Measurements from ENCODE around the gene ANKRD34A.

ANKRD34A gene

GRCh38 chr1:146007489-146008133 lies 43.2 kb upstream of the ANKRD34A start:
- Histone ChIP-seq H3K79me2 (ENCODE audit: insufficient read depth, low read depth) (no peaks in the 10 kb centered on the region), H3K4me3 (IDR thresholded peaks at IDR 0.05; ENCODE audit: insufficient read depth, low read depth, low read length) (no peak overlapping the region), H2AFZ (ENCODE audit: low read depth) (peak overlapping the region; percentile 63; the same call in 1 of the 2 replicates), H4K20me1 (ENCODE audit: insufficient read depth) (no peaks in the 10 kb centered on the region), H3K9ac (no peak overlapping the region), H3K27me3 (ENCODE audit: insufficient read depth, low read depth) (no peaks in the 10 kb centered on the region), H3K27ac (no peak overlapping the region), H3K36me3 (ENCODE audit: insufficient read depth) (no peaks in the 10 kb centered on the region), H3K4me2 (no peak overlapping the region; the same call in 1 of the 2 replicates), H3K4me1 (ENCODE audit: low read depth, poor library complexity, severe bottlenecking) (peaks cover 9% of the 10 kb centered on the region)
- TF ChIP-seq CTCF (conservative IDR thresholded peaks at IDR 0.05; ENCODE audit: low read depth, low read length) = peak; percentile 61

GRCh38 chr1:146001709-146002108 lies 37.3 kb upstream of the ANKRD34A start:
- no peak overlapping the region for H2AFZ ChIP-seq (ENCODE audit: low read depth)
- H3K4me2 ChIP-seq = no peak overlapping the region
- H4K20me1 ChIP-seq (ENCODE audit: insufficient read depth) = no peaks in the 10 kb centered on the region
- TF ChIP-seq CTCF (conservative IDR thresholded peaks at IDR 0.05; ENCODE audit: low read depth, low read length) = no peak
- no peak overlapping the region for H3K4me3 ChIP-seq (IDR thresholded peaks at IDR 0.05; ENCODE audit: insufficient read depth, low read depth, low read length)
- no peak overlapping the region for H3K27ac ChIP-seq
- H3K4me1 ChIP-seq (ENCODE audit: low read depth, poor library complexity, severe bottlenecking) = peaks cover 31% of the 10 kb centered on the region
- no peaks in the 10 kb centered on the region for H3K36me3 ChIP-seq (ENCODE audit: insufficient read depth)
- no peaks in the 10 kb centered on the region for H3K27me3 ChIP-seq (ENCODE audit: insufficient read depth, low read depth)
- H3K9ac ChIP-seq = no peak overlapping the region
- no peaks in the 10 kb centered on the region for H3K79me2 ChIP-seq (ENCODE audit: insufficient read depth, low read depth)

- Histone ChIP-seq H4K20me1 (ENCODE audit: insufficient read depth) (no peaks in the 10 kb centered on the region), H3K4me1 (ENCODE audit: low read depth, poor library complexity, severe bottlenecking) (peaks cover 44% of the 10 kb centered on the region), H2AFZ (ENCODE audit: low read depth) (peak overlapping the region; percentile 19), H3K27me3 (ENCODE audit: insufficient read depth, low read depth) (no peaks in the 10 kb centered on the region), H3K9ac (no peak overlapping the region), H3K4me3 (IDR thresholded peaks at IDR 0.05; ENCODE audit: insufficient read depth, low read depth, low read length) (no peak overlapping the region), H3K27ac (peak overlapping the region; percentile 0; the same call in 1 of the 2 replicates), H3K79me2 (ENCODE audit: insufficient read depth, low read depth) (no peaks in the 10 kb centered on the region), H3K36me3 (ENCODE audit: insufficient read depth) (no peaks in the 10 kb centered on the region), H3K4me2 (peak overlapping the region; percentile 14; the same call in 1 of the 2 replicates)
- no peak for TF ChIP-seq CTCF (conservative IDR thresholded peaks at IDR 0.05; ENCODE audit: low read depth, low read length)
These were observed 35.1 kb upstream of the ANKRD34A start for GRCh38 chr1:145999321-146000024.

GRCh38 chr1:145997718-145998023 lies 33.3 kb upstream of the ANKRD34A start:
- no peak overlapping the region for H3K9ac ChIP-seq
- no peaks in the 10 kb centered on the region for H3K79me2 ChIP-seq (ENCODE audit: insufficient read depth, low read depth)
- H3K36me3 ChIP-seq (ENCODE audit: insufficient read depth) = no peaks in the 10 kb centered on the region
- no peak for TF ChIP-seq CTCF (conservative IDR thresholded peaks at IDR 0.05; ENCODE audit: low read depth, low read length)
- H3K4me2 ChIP-seq = peak overlapping the region; percentile 78; the same call in 1 of the 2 replicates
- H2AFZ ChIP-seq (ENCODE audit: low read depth) = peak overlapping the region; percentile 86; the same call in 1 of the 2 replicates
- peaks cover 44% of the 10 kb centered on the region for H3K4me1 ChIP-seq (ENCODE audit: low read depth, poor library complexity, severe bottlenecking)
- H3K27me3 ChIP-seq (ENCODE audit: insufficient read depth, low read depth) = no peaks in the 10 kb centered on the region
- no peak overlapping the region for H3K4me3 ChIP-seq (IDR thresholded peaks at IDR 0.05; ENCODE audit: insufficient read depth, low read depth, low read length)
- no peaks in the 10 kb centered on the region for H4K20me1 ChIP-seq (ENCODE audit: insufficient read depth)
- H3K27ac ChIP-seq = no peak overlapping the region
